IgD-negative memory B cell (primary cell): ENCODE results near the gene HDAC7. TPM values are rescaled to one million over a fixed set of nuclear protein-coding genes. Genes with fewer than 3 reads are reported as not detected.
A peak's percentile ranks its signal among the peaks of the same experiment; 100 is the strongest.

ENCODE experiments used
- H3K27ac Mint-ChIP-seq, 3 donors: one replicate each; pipeline ENCODE4 v1.8.0; 2020 to 2022; ENCODE audit warnings: mild to moderate bottlenecking in 3 of 3, mixed read lengths in 3 of 3, moderate library complexity in 1 of 3
- H3K27me3 Mint-ChIP-seq: one replicate; pipeline ENCODE4 v1.8.0; 2021; ENCODE audit warnings: mixed read lengths
- H3K36me3 Mint-ChIP-seq: one replicate; pipeline ENCODE4 v1.8.0; 2020; ENCODE audit warnings: mild to moderate bottlenecking, mixed read lengths
- H3K4me1 Mint-ChIP-seq, 3 donors: one replicate each; pipeline ENCODE4 v1.8.0; 2020 to 2022; ENCODE audit warnings: mixed read lengths in 3 of 3, mild to moderate bottlenecking in 1 of 3
- H3K4me3 Mint-ChIP-seq, 4 donors: one replicate each; pipeline ENCODE4 v1.8.0; 2020 to 2022; ENCODE audit warnings: mild to moderate bottlenecking in 4 of 4, mixed read lengths in 4 of 4, moderate library complexity in 3 of 4
- H3K9me3 Mint-ChIP-seq, 3 donors: one replicate each; pipeline ENCODE4 v1.8.0; 2020 to 2021; ENCODE audit warnings: mixed read lengths in 3 of 3, mild to moderate bottlenecking in 1 of 3
- polyA plus RNA-seq: library from polyadenylated mRNA; unstranded; fragments of 300-500 nt; fragmentation: Illumina TruSeq; gene quantifications from one replicate; pipeline ENCODE4 v1.2.3, GENCODE V29; 2021

Gene HDAC7
- polyA plus RNA-seq, 1 donor from 2014 or later = 20.9 TPM

- Mint-ChIP-seq H3K4me1 (peaks cover 22 to 29% (median 27%) of the 10 kb centered on the region in 3 donors), H3K4me3 (no peak overlapping the region), H3K27ac (no peak overlapping the region), H3K27me3 (no peaks in the 10 kb centered on the region), H3K36me3 (no peaks in the 10 kb centered on the region), H3K9me3 (peaks cover 0 to 2% (median 0%) of the 10 kb centered on the region in 3 donors)
Observed at GRCh38 chr12:47746523-47746922, 73.2 kb downstream of the HDAC7 start.

DNA sequence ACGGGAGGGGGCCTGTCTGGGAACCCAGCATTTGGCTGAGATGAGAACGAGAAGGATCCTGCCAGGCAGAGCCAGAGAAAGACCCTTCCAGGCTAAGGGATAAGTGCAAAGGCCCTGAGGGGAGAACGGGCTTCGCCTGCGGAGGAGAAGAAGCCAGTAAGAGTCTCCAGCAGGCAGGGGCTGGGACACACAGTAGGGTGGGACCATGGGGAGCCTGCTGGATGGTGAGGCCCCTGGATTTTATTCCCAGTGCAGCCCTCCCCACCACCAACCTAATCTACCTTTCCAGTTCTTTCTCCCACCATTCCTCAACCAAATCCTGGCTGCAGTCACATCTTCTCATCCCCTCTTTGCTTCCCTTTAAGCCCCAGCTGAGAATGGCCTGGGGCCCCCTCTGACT is 73.6 kb downstream of the HDAC7 start:
- Mint-ChIP-seq H3K27me3 (peaks cover 2% of the 10 kb centered on the region), H3K9me3 (peaks cover 0 to 2% (median 0%) of the 10 kb centered on the region in 3 donors), H3K4me3 (peak overlapping the region in 2 of 4 donors; percentile 63 to 83), H3K27ac (no peak overlapping the region), H3K36me3 (no peaks in the 10 kb centered on the region), H3K4me1 (peaks cover 25 to 31% (median 30%) of the 10 kb centered on the region in 3 donors)

DNA sequence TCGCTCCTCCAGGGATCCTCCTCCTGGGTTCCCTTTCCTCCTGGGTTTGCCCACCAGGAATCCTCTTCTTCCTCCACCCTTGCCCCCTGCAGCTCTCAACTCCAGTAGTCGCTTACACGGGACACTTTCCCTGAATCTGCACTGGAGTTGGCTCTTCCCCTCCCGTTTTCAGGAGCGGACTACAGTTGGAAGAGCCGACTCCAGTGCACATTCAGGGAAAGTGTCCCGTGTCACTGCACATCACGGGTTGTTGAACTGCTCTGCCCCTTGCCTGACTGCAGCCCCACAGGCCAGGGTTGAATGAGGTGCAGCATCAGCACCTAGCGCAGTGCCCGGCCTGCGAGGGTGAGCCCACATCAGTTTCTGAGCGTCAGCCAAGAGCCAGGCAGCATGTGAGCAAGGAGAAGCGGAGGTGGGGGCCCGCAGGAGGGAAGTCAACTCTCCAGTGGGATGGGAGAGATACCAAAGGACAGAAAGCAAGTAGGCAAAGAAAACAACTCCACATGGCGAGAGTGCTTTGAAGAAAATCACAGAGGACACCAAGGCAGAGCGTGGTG is 74.1 kb downstream of the HDAC7 start:
- H3K4me3 Mint-ChIP-seq = peak overlapping the region in 2 of 4 donors; percentile 63 to 83
- peaks cover 0 to 2% (median 0%) of the 10 kb centered on the region in 3 donors for H3K9me3 Mint-ChIP-seq
- peaks cover 30 to 35% (median 34%) of the 10 kb centered on the region in 3 donors for H3K4me1 Mint-ChIP-seq
- H3K36me3 Mint-ChIP-seq = no peaks in the 10 kb centered on the region
- H3K27me3 Mint-ChIP-seq = peaks cover 2% of the 10 kb centered on the region
- no peak overlapping the region for H3K27ac Mint-ChIP-seq

DNA sequence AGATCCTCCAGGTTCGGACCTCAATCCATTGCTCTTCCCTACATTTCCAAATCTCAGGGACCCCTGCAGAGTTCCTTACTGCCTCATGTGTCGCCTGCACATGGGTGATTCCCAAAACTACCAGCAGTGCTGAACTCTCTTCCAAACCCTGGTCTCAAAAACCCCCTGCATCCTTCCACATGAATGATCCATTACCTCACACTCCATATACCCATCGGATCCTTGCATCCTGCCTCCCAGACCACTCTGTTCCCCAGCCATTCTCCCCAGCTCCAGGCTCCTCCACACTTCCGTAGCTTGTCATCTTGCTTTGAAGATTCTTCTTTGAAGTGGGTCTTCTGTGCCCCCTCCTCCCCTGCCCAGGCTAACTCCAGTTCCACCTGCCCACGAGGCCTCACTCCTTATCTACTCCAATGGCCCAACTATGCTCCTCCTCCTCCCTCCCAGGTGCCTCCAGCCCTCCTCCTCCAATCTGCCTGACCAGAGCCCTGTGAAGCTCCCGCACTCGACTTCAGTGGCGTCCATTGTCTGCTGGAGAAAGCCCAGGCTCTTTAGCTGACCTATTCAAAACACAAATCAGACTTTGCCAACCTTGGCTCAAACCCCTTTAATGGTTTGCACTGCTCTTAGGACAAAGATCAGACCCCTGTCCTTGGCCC is 74.8 kb downstream of the HDAC7 start:
- Mint-ChIP-seq H3K4me1 (peaks cover 31 to 40% (median 39%) of the 10 kb centered on the region in 3 donors), H3K27ac (no peak overlapping the region), H3K9me3 (peaks cover 0 to 2% (median 0%) of the 10 kb centered on the region in 3 donors), H3K4me3 (peak overlapping the region in 1 of 4 donors; percentile 65), H3K36me3 (no peaks in the 10 kb centered on the region), H3K27me3 (peaks cover 2% of the 10 kb centered on the region)

DNA sequence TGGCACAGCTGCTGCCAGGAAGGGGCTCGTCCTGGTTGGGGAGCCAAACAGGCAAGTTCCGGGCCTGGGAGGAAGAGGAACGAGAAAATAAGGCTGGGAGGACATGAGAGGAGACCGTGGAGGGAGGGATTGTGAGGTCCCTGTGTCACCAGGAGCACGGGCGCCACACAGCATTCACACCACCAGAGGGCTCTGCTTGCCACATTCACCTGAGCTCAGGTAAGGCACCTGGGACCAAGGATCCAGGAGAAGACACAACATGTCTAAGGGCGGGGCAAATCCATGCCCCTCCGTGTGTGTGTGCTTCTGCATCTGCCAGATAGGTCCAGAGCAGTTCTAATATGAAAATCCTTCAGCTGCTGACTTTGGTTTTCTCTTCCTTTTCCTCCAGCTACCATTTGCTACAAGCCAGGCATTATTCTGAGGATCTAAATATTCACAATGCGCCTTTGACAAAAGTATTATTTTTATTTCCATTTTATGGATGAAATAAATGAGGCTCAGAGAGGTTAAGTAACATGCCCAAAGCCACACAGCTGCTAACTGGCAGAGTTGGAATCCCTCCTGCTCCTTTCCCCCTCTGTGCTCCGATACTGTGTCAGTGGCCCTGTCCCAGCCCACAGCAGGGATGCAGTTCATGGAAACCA is 75.6 kb downstream of the HDAC7 start:
- no peaks in the 10 kb centered on the region for H3K36me3 Mint-ChIP-seq
- no peak overlapping the region for H3K4me3 Mint-ChIP-seq
- H3K4me1 Mint-ChIP-seq = peaks cover 35 to 44% (median 43%) of the 10 kb centered on the region in 3 donors
- peak overlapping the region in 1 of 3 donors; percentile 50 for H3K27ac Mint-ChIP-seq
- H3K27me3 Mint-ChIP-seq = peaks cover 2% of the 10 kb centered on the region
- H3K9me3 Mint-ChIP-seq = no peaks in the 10 kb centered on the region

- Mint-ChIP-seq H3K9me3 (no peaks in the 10 kb centered on the region), H3K4me3 (no peak overlapping the region), H3K27ac (peak overlapping the region in 1 of 3 donors; percentile 50), H3K36me3 (no peaks in the 10 kb centered on the region), H3K4me1 (peaks cover 39 to 44% (median 41%) of the 10 kb centered on the region in 3 donors), H3K27me3 (peaks cover 2% of the 10 kb centered on the region)
Observed at GRCh38 chr12:47743311-47743860, 76.3 kb downstream of the HDAC7 start.

GRCh38 chr12:47742253-47742825 is 77.4 kb downstream of the HDAC7 start:
- H3K4me1 Mint-ChIP-seq = peaks cover 39 to 43% (median 40%) of the 10 kb centered on the region in 3 donors
- no peaks in the 10 kb centered on the region for H3K36me3 Mint-ChIP-seq
- peaks cover 2% of the 10 kb centered on the region for H3K27me3 Mint-ChIP-seq
- peak overlapping the region in 1 of 3 donors; percentile 31 for H3K27ac Mint-ChIP-seq
- no peak overlapping the region for H3K4me3 Mint-ChIP-seq
- no peaks in the 10 kb centered on the region for H3K9me3 Mint-ChIP-seq

- Mint-ChIP-seq H3K4me1 (peaks cover 33 to 35% (median 34%) of the 10 kb centered on the region in 3 donors), H3K27me3 (peaks cover 4% of the 10 kb centered on the region), H3K36me3 (no peaks in the 10 kb centered on the region), H3K27ac (peak overlapping the region; percentile 31 to 89 (median 46)), H3K9me3 (no peaks in the 10 kb centered on the region), H3K4me3 (peak overlapping the region in 3 of 4 donors; percentile 57 to 86 (median 83))
Observed at GRCh38 chr12:47741340-47741703, 78.4 kb downstream of the HDAC7 start.

- peaks cover 29 to 34% (median 33%) of the 10 kb centered on the region in 3 donors for H3K4me1 Mint-ChIP-seq
- peak overlapping the region; percentile 76 to 89 (median 80) for H3K27ac Mint-ChIP-seq
- peaks cover 4% of the 10 kb centered on the region for H3K27me3 Mint-ChIP-seq
- H3K4me3 Mint-ChIP-seq = peak overlapping the region in 3 of 4 donors; percentile 63 to 86 (median 83)
- no peaks in the 10 kb centered on the region for H3K9me3 Mint-ChIP-seq
- no peaks in the 10 kb centered on the region for H3K36me3 Mint-ChIP-seq
Observed at GRCh38 chr12:47740606-47741339, 78.9 kb downstream of the HDAC7 start.

DNA sequence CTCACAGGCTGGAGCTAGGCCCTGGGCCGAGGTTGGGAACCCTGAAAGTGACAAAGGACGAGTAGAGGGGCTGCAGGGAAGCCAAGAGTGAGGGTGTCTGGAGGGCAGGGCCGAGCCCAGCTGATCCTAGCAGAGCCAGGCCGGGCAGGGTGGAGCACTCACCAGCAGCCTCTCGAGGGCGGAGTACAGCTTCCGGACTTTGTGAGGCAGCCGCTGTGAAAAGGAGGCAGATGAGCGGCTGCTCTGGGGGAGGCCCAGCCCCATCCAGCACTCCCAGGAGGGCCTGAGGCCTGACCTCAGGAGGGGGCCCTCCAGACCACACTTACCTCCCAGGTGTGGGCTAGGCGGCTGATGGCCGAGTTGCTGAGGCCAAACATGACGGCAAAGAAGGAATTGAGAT is 79.7 kb downstream of the HDAC7 start:
- Mint-ChIP-seq H3K27ac (peak overlapping the region; percentile 76 to 89 (median 80)), H3K27me3 (peaks cover 4% of the 10 kb centered on the region), H3K36me3 (no peaks in the 10 kb centered on the region), H3K4me1 (peaks cover 27 to 34% (median 32%) of the 10 kb centered on the region in 3 donors), H3K9me3 (no peaks in the 10 kb centered on the region), H3K4me3 (peak overlapping the region; percentile 25 to 83 (median 58))

GRCh38 chr12:47739297-47739696 is 80.4 kb downstream of the HDAC7 start:
- no peaks in the 10 kb centered on the region for H3K9me3 Mint-ChIP-seq
- peak overlapping the region in 1 of 3 donors; percentile 33 for H3K27ac Mint-ChIP-seq
- H3K4me3 Mint-ChIP-seq = peak overlapping the region in 2 of 4 donors; percentile 38 to 83
- peaks cover 27 to 34% (median 32%) of the 10 kb centered on the region in 3 donors for H3K4me1 Mint-ChIP-seq
- H3K36me3 Mint-ChIP-seq = no peaks in the 10 kb centered on the region
- H3K27me3 Mint-ChIP-seq = peaks cover 4% of the 10 kb centered on the region

GRCh38 chr12:47737936-47738594 is 81.6 kb downstream of the HDAC7 start:
- peak overlapping the region in 1 of 3 donors; percentile 80 for H3K27ac Mint-ChIP-seq
- peak overlapping the region in 1 of 4 donors; percentile 22 for H3K4me3 Mint-ChIP-seq
- H3K4me1 Mint-ChIP-seq = peaks cover 21 to 25% (median 24%) of the 10 kb centered on the region in 3 donors
- peaks cover 4% of the 10 kb centered on the region for H3K27me3 Mint-ChIP-seq
- no peaks in the 10 kb centered on the region for H3K36me3 Mint-ChIP-seq
- no peaks in the 10 kb centered on the region for H3K9me3 Mint-ChIP-seq

DNA sequence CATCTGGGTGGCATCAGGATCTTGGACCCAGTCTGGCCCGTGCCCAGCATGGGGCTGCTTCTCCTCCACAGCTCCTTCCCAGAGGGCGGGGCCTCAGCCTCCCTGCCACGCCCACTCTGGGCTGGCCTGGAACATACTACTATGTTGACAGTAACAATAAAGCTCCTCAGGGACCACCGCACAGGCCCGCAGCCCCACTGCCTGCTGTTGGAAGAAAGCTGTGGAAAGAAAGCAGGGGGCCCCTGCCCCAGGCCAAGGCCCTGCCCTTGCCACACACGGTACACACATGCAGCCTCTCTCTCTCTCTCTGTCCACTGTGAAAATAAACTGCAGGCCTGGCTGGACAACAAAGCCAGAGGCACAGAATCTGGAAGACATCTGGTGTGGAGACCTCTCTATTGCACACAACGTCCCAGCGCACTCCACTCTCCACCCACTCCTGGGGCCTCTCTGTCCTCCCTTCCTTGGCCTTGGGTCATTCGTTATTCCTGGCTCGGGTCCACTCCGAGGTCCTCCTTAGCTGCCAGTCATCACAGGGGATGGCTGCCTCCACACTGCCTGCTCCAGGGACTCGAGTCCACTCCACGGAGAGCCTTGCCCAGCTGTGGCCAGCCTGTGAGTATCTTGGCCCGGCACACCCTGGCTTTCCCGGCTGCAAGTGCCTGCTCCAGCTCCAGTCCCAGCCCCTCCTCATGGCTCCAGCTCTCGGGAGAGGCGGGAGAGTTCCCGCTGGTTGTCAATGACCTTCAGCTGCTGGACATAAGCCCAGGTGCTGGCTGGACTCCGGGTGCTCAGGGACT is 82.6 kb downstream of the HDAC7 start:
- H3K36me3 Mint-ChIP-seq = no peaks in the 10 kb centered on the region
- H3K27me3 Mint-ChIP-seq = peaks cover 4% of the 10 kb centered on the region
- H3K9me3 Mint-ChIP-seq = no peaks in the 10 kb centered on the region
- peaks cover 21 to 23% (median 21%) of the 10 kb centered on the region in 3 donors for H3K4me1 Mint-ChIP-seq
- H3K27ac Mint-ChIP-seq = peak overlapping the region in 1 of 3 donors; percentile 50
- no peak overlapping the region for H3K4me3 Mint-ChIP-seq
